GM19463 (cell line): ENCODE data around the gene LYAR.

ENCODE experiments used
- ATAC-seq: cut with Tn5 transposase; IDR thresholded peaks from one replicate; pipeline ENCODE4 v1.9.1; 2021; ENCODE audit warnings: mild to moderate bottlenecking, moderate library complexity; ENCODE audit not compliant: unreplicated experiment

LYAR gene

DNA sequence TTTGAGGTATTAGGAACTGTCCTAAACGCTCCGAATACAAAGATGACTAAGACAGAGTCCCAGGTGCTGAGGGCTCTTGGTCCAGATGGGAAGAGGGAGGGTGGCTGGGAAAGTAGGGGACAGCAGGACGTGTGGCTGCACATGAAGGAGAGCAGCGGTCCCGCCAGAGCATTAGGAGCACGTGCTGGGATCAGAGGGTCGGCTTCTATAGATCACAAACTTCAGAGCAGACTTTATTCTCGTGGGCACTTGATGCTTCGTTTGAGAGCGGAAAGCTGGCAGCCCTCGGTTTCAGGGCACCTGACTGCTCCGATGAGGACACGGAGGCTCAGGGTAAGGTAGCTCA is 26.2 kb upstream of the LYAR start:
- ATAC-seq, result no peak

DNA sequence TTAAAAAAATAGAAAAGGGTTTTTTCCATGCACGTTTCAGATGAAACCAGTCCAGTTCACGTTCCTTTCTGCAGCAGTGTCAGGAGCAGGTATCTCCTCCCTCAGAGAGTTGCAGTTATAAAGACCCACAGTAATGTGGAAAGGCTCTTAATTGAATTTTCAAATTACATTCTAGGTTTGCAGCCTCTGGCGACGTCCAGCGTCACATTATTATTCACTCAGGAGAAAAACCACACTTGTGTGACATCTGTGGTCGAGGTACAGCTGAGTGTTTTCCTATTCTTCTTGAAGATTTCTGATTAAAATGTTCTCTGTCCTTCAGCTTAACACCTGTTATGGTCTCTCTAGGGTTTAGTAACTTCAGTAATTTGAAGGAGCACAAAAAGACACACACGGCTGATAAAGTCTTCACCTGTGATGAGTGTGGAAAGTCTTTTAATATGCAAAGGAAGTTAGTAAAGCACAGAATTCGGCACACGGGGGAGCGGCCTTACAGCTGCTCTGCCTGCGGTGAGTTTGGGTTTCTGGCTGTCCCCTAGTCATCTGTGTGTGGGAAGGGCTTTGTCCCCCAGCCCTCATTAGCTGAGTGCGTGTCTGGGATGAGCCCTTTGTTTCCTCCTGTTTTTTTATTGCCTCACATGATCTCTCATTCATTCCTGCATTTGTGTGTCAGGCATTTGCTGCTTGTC is 25.7 kb upstream of the LYAR start:
- ATAC-seq, result no peak

DNA sequence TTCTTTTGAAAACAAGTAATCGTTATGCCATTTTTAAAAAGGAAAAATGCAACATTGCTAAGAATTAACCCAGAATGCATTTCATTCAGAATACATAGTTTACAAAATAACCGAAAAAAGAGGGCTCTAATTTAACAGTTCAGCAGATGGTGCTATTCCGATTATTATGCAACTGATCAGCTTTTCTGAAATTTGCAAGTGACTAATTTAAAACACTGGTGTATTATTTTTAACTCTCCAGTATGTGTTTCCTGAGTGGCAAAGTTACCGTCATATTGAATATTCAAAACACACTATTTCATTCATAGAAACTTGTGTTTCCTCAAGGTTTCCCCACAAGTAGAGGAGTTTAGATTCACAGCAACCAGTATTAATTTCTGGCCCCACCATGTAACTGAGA is 21.2 kb upstream of the LYAR start:
- no peak for ATAC-seq

DNA sequence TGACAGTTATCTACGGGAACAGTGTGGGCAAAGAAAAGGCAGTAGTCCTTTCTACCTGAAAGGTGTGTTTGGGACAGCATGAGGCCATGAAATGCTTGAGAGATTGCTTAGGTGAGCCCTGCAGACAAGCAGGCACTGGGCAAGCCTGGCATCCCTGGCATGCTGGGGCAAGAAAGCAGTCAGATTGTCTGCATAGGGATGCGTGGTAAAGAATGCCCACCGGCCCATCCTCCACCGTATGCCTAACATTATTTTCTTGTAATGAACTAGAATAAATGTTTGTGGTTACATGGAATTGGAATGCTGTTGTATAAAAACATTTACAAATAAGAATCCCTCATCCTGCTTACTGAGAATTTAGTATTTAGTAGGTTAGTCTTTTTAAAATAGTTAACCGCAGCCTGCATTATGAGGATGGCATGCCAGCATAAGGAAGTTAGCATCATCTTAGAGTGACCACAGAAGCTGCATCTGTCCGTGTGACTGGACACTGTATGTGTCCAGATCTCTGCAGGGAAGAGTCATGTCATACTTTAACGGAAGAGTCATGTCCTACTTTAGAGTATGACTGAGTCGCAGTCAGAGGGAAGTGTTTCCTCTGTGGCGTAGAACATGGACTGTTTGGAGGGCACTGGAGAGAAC is 19.0 kb upstream of the LYAR start:
- ATAC-seq, result no peak

DNA sequence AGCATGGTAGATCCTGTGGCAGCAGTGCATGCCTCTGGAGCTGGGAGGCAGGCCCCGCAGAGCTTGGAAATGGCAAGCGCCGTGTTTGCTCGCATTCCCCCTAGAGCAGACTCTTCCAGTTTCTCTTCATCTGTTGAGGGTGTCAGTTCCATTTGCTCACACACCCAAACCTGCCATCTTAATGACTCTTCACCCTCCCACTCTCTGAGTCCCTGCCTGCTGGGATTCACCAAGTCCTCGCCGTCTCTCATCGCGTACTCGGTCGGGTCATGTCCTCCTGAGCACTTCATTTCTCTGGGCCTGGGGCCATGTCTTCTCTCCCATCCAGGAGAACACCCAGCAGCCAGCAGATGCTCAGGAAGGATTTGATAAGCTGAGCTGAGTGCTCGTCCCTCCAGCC is 17.0 kb upstream of the LYAR start:
- ATAC-seq, result no peak

DNA sequence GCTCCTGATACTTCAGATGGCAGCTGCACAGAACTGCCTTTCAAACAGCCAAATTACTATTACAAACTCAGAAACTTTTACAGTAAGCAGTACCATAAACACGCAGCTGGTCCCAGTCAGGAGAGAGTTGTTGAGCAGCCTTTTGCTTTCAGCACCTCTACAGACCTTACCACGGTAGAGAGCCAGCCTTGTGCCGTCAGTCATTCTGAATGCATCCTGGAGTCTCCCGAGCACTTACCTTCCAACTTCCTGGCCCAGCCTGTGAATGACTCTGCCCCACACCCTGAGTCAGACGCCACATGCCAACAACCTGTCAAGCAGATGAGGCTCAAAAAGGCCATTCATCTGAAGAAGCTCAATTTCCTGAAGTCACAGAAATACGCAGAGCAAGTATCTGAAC is 12.5 kb upstream of the LYAR start:
- no peak for ATAC-seq

DNA sequence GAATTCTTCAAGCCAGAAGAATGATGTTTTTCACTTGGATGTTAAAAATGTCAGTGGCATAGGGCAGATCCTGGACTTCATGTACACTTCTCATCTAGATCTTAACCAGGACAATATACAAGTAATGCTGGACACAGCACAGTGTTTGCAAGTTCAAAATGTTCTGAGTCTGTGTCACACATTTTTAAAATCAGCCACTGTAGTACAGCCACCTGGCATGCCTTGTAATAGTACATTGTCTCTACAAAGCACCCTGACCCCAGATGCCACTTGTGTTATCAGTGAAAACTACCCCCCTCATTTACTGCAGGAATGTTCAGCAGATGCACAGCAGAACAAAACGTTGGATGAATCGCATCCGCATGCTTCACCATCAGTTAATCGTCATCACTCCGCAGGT is 12.0 kb upstream of the LYAR start:
- ATAC-seq, result no peak

DNA sequence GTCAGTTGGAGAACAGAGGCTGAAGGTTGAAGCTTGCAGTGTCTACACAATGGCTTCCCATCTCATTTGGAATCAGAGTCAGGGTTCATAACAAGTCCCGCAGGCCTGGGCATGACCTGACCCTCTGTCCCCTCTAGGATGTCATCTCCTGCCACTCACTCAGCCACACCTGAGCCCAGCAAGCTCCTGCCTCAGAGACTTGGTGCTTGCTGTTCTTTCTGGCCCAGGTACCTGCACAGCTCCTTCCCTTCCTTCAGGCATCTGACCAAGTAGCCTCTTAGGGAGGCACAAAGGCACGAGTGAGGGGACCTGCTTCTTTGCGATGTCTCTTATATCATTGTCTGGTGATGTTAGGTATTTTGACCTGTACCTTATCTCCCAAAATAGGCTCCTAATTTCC is 9.1 kb upstream of the LYAR start:
- no peak for ATAC-seq

DNA sequence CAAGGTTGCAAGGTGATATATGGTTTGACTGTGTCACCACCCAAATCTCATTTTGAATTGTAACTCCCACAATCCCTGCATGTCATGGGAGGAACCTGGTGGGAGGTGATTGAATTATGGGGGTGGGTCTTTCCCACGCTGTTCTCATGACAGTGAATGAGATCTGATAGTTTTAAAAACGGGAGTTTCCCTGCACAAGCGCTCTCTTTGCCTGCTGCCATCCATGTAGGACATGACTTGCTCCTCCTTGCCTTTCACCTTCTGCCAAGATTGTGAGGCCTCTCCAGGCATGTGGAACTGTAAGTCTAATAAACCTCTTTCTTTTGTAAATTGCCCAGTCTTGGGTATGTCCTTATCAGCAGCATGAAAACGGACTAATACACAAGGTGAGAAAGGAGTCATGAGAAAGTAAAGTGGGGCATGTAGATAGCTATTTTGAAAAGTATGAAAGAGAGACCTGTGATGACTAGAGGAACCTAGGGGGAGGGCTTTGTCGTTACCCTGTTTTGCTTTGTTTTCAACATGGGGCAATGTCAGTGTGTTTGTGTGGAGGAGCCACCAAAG is 6.4 kb upstream of the LYAR start:
- ATAC-seq, result no peak

DNA sequence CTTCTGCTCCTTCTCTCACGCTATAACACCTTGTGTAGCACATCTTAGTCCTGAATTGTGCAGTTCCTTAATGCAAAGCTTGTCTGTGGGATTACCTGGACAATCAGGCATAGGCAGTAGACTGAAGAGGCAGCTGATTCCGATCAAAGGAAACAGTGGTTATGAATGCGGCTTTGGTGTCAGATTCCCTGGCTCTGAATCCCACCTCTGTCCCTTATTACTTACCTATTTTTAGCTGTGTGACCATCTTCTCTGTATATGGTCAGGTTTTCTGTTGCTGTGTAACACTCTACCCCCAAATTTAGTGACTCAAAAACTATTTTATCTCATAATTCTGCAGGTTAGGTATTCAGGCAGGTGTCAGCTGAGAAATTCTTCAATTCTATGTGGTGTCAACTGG is 3.3 kb upstream of the LYAR start:
- ATAC-seq, result no peak

DNA sequence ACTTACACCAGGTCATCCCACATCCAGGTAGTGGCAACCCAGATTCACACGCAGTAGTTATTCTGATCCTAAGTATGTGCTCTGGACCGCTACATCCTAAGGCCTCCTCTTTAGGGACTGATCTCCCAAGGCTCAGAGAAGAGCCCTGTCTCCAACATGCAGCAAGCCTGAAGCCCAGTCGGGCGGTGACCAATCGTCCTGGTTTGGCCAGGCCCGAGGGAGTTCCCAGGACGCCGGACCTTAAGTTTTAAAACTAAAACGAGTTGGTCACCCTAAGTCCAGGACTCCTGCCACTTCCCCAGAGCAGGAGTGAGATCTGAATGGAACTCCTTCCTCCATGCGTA is 385 bp downstream of the LYAR start:
- peak; percentile 4 for ATAC-seq

DNA sequence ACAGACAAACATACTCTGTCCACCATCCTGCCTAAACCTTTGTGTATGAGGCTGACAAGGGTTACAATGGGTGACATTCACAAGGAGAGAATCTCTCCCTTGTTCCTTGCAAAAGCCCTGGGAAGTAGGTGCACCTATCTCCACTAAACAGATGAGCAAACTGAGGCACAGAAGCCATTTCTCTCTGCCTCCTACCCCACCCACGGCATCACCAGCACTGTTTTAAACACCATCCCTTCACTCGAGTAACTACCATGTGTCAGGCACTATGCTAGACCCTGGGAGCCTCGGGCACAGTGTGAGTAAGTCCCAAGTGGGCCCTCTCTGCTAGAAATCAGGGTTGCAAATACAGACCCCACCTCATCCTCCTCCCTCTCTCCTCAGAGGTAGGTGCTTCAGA is 899 bp downstream of the LYAR start:
- ATAC-seq, result no peak

DNA sequence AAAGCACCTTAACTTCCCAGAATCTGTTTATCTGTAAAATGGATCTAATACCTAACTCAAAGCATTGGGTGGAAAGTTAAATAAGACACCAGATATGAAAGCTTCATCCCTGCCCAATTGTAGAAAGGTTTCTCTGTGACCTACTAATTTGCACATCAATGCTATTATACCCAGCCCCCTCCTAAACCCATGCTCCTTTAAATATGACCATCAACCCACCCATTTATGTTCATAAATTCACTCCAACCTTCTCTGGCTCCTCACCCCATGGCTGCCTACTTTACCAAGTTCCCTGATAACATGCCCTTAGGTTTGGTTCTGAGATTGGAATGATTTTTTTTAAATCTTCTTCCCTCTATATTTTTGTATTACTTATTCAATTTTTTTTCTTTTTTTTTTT is 1.9 kb downstream of the LYAR start:
- ATAC-seq, result no peak

DNA sequence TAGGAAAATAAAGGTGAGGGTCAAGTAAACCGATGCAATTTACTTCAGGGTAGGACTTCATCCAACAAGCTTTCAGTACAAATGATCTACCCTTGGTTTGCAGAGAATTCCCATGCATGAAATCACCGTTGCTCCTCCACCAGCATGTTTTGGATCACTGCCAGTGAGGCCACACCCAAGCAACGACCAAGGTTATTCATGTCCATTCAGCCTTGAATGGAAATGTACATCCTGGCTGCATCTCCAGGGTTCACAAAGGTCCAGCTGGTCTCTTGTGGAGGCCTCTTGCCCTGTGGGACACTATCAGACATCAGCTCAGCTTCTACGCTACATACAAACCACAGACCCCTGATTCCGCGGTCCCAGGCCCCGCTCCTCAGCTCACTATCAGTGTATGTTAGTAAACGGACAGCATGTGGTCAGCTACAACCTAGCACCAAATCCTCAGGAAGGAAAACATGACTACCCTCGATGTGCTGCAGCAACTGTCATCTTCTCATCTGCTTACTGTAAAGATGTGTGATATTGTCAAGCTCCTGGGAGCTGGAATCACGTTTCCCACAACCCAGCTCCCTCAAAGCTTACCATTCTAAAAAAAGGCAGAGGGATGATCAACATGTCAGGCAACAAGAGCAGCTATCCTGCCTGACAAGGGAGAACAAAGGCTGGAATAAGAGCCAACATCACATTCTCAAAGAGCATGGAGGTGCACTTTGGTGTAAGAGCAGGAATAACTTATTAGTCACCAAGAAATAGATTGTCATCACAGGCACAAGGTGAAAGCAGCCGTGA is 4.9 kb downstream of the LYAR start:
- no peak for ATAC-seq

DNA sequence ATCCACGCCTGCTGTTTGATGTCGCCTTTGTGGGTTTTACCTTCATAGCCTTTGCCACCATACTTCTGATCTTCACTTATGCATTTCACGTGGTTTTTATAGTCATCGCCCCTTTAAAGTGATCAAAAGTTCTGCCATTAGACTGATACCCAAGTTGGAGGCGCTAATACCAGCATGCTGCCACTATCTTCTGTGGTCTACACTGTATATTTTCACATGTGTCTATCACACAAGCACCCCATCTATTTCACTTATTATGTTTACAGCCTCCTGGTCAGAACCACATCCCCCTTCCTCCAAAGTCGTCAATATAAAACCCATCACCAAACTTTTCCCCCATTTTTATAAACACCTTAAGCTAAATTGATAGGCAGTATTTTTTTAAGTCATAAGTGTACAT is 8.2 kb downstream of the LYAR start:
- no peak for ATAC-seq

DNA sequence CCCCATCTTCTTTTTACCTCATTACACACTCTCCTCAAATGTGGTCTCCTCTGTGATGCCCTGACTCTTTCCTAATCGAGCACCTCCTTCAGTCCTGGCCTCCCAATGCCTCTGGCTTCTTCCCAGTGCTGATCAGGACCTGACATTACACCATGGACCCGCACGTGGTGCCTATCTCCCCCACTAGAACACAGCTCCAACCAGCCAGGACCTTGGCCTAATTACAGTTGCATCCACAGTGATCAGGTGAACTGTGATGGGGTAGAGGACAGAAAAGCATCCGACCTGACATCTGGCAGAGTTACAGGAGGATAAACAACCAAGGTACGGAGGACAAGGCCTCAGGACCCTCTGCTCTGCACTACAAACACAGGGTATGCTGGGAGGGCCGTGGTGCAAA is 12.4 kb downstream of the LYAR start:
- ATAC-seq, result no peak

DNA sequence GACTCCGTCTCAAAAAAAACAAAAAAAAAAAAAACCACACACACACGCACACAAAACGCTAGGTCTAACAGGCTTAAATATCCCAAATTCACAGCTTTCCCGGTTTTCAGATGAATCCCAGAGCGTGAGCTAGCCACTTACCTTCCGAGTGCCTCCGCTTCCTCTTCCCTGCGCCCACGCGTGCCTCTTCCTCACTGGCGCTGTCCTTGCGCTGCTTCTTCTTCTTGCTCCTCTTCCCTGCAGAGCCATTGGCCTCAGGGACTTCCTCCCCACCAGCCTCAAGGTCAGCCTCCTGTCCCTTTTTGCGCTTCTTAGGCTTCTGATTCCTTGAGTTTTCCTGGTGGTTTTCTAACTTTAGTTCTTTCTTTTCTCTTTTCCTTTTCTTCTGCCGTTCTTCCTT is 15.7 kb downstream of the LYAR start:
- no peak for ATAC-seq

DNA sequence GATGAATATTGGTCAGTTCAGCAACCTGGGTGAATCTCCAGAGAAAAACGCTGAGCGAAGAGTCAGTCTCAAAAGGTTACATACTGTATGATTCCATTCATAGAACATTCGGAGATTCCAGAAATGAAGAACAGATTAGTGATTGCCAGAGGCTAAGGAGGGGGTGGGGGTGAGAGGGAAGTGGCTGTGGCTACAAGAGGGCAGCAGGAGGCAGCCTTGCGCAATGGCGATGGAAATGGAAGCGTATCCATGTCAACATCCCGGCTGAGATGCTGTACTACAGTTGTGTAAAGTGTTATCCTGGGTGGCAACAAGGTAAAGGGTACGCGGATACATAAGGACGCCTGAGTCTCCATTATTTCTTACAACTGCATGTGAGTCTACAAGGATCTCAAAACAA is 18.0 kb downstream of the LYAR start:
- ATAC-seq, result no peak

DNA sequence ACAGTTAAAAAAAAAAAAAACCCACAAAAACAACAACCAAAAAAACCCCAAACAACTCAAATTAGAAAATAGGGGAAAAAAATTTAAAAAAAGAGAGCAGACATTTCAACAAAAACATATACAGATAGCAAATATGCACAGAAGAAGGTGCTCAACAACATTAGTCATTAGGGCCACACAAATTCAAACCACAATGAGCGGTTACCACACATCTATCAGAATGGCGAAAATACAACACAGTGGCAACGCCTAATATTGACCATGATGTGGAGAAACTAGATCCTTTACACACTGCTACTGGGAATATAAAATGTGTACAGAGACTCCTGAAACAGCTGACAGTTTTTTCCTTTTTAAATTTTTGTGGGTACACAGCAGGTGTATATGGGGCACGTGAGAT is 19.4 kb downstream of the LYAR start:
- no peak for ATAC-seq

DNA sequence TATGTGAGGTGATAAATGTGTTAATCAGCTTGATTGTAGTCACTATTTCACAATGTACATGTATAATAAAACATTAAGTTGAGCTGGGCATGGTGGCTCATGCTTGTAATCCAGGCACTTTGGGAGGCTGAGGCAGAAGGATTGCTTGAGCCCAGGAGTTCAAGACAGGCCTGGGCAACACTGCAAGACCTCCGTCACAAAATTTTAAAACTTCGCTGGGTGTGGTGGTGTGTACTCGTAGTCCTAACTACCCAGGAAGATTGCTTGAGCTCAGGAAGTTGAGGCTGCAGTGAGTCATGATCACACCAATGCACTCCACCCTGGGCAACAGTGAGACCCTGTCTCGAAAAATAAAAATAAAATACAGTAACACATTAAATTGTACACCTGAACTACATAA is 20.1 kb downstream of the LYAR start:
- no peak for ATAC-seq

DNA sequence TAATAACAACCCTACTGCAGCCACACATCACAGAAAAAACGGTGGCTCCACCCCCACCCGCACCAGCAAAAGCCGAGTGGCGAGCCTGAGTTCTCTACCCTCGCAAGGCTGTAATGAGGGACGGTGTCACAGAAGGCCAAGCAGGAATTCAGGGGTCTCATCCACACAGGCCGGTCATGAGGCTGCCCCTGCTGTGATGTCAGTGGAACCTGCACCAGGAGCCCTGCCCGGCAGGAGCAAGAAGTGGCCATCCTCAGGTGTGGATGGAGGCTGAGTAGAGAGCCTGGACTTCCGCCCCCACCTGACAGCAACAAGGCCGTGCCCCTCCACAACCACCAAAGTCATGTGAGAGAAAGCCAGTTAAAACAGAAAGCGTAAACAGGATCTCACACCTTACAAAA is 20.6 kb downstream of the LYAR start:
- no peak for ATAC-seq

DNA sequence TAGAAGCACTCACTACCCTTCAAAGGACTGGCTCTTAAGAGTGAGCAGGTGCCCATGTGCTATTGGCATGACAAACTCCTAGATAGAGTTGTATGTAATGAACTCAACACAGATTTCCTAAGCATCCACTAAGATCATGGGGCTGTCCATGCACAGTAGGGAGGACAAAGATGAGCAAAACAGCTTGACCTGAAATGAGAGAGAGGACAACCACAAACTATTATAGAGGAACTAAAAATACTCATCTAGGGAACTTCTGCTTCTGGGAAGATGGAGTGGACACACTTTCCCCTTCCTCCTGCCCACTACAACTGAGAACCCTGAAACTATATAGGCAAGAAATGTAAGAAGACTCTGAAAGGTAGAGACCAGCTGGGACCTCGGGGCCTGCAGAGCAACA is 21.2 kb downstream of the LYAR start:
- ATAC-seq, result no peak
